Inflammatory macrophage treated with lipopolysaccharide for 1 hour (primary cell): ENCODE results near the gene S1PR3.

Experiments used
- DNase-seq, 2 donors: peaks; one replicate each; pipeline ENCODE4 v3.0.0-alpha.2; 2020 to 2022

S1PR3 gene

GRCh38 chr9:88969646-88970373, 21.5 kb upstream of the S1PR3 start:
- DNase-seq: no peak

- DNase-seq: no peak
These were observed 19.9 kb upstream of the S1PR3 start for GRCh38 chr9:88971131-88971960.

- DNase-seq: no peak
These were observed 18.9 kb upstream of the S1PR3 start for GRCh38 chr9:88972401-88972800.

GRCh38 chr9:88973281-88974045, 17.8 kb upstream of the S1PR3 start:
- no peak for DNase-seq

GRCh38 chr9:88974641-88975040, 16.6 kb upstream of the S1PR3 start:
- no peak for DNase-seq

- DNase-seq: peak; percentile 14 to 24
These were observed 15.0 kb upstream of the S1PR3 start for GRCh38 chr9:88975966-88976889.

- DNase-seq: no peak
These were observed 14.4 kb upstream of the S1PR3 start for GRCh38 chr9:88976890-88977257.

- DNase-seq: no peak
These were observed 13.2 kb upstream of the S1PR3 start for GRCh38 chr9:88978034-88978433.

- no peak for DNase-seq
These were observed 12.2 kb upstream of the S1PR3 start for GRCh38 chr9:88979021-88979420.

GRCh38 chr9:88979791-88980190, 11.5 kb upstream of the S1PR3 start:
- no peak for DNase-seq

- DNase-seq: no peak
These were observed 10.5 kb upstream of the S1PR3 start for GRCh38 chr9:88980740-88981203.

- DNase-seq: no peak
These were observed 7.3 kb upstream of the S1PR3 start for GRCh38 chr9:88983865-88984542.

GRCh38 chr9:88984543-88984883, 6.8 kb upstream of the S1PR3 start:
- DNase-seq: no peak

- no peak for DNase-seq
These were observed 5.7 kb upstream of the S1PR3 start for GRCh38 chr9:88985616-88986015.

GRCh38 chr9:88986776-88987175, 4.5 kb upstream of the S1PR3 start:
- DNase-seq: no peak

- DNase-seq: no peak
These were observed 3.6 kb upstream of the S1PR3 start for GRCh38 chr9:88987661-88988060.

- peak; percentile 80 to 84 for DNase-seq
These were observed 2.2 kb upstream of the S1PR3 start for GRCh38 chr9:88988796-88989641.

- DNase-seq: no peak
These were observed 1.1 kb upstream of the S1PR3 start for GRCh38 chr9:88990041-88990728.

GRCh38 chr9:88990729-88991065, 571 bp upstream of the S1PR3 start:
- no peak for DNase-seq

GRCh38 chr9:88992556-88992955, 1.3 kb downstream of the S1PR3 start:
- DNase-seq: no peak
